AG08396 (cell line): ENCODE measurements around the gene FFAR2.

Experiments
- DNase-seq: peaks from one replicate; pipeline ENCODE4 v3.0.0; 2012; ENCODE audit warnings: low spot score, mixed read lengths

The FFAR2 gene

GRCh38 chr19:35425682-35426081 lies 22.4 kb upstream of the FFAR2 start:
- no peak for DNase-seq

- DNase-seq = no peak
These were observed 20.9 kb upstream of the FFAR2 start for GRCh38 chr19:35427187-35427586.

GRCh38 chr19:35429698-35430408 lies 18.2 kb upstream of the FFAR2 start:
- no peak for DNase-seq

GRCh38 chr19:35430409-35431144 lies 17.5 kb upstream of the FFAR2 start:
- DNase-seq = no peak

GRCh38 chr19:35431145-35431807 lies 16.8 kb upstream of the FFAR2 start:
- no peak for DNase-seq

GRCh38 chr19:35432911-35433310 lies 15.1 kb upstream of the FFAR2 start:
- no peak for DNase-seq

- no peak for DNase-seq
These were observed 14.6 kb upstream of the FFAR2 start for GRCh38 chr19:35433448-35433847.

- DNase-seq = no peak
These were observed 12.2 kb upstream of the FFAR2 start for GRCh38 chr19:35435896-35436295.

- no peak for DNase-seq
These were observed 11.3 kb upstream of the FFAR2 start for GRCh38 chr19:35436477-35437405.

- no peak for DNase-seq
These were observed 10.6 kb upstream of the FFAR2 start for GRCh38 chr19:35437406-35437951.

- DNase-seq = no peak
These were observed 10.0 kb upstream of the FFAR2 start for GRCh38 chr19:35438096-35438495.

GRCh38 chr19:35438527-35438926 lies 9.5 kb upstream of the FFAR2 start:
- no peak for DNase-seq

- no peak for DNase-seq
These were observed 8.1 kb upstream of the FFAR2 start for GRCh38 chr19:35439921-35440320.

GRCh38 chr19:35442091-35442490 lies 6.0 kb upstream of the FFAR2 start:
- DNase-seq = no peak

GRCh38 chr19:35444735-35445134 lies 3.3 kb upstream of the FFAR2 start:
- DNase-seq = no peak

- no peak for DNase-seq
These were observed 2.0 kb upstream of the FFAR2 start for GRCh38 chr19:35445826-35446593.

- DNase-seq = no peak
These were observed 1.4 kb downstream of the FFAR2 start for GRCh38 chr19:35449359-35450043.

GRCh38 chr19:35451338-35452096 lies 3.5 kb downstream of the FFAR2 start:
- DNase-seq = no peak

GRCh38 chr19:35454663-35455062 lies 6.6 kb downstream of the FFAR2 start:
- DNase-seq = no peak
